Stimulated activated naive CD8-positive, alpha-beta T cell treated with anti-CD3 and anti-CD28 coated beads, Interleukin-15, amount 100 ng/mL, for 72 hours (primary cell): Measurements from ENCODE around the gene SCAP.

Experiments
- ATAC-seq: fragments of 150-1000 bp; cut with Tn5 transposase; 2 replicates; pipeline ENCODE4 v1.10.0; 2021; ENCODE audit warnings: mild to moderate bottlenecking, moderate library complexity
- DNase-seq, 2 donors: peaks; one replicate each; pipeline ENCODE4 v3.0.0; 2021 to 2022
- H3K27ac Mint-ChIP-seq, 2 donors: one replicate each; pipeline ENCODE4 v1.8.0; 2022; ENCODE audit warnings: mild to moderate bottlenecking in 2 of 2, mixed read lengths in 2 of 2, moderate library complexity in 2 of 2
- H3K27me3 Mint-ChIP-seq: one replicate; pipeline ENCODE4 v1.8.0; 2022; ENCODE audit warnings: mixed read lengths
- H3K4me1 Mint-ChIP-seq: one replicate; pipeline ENCODE4 v1.8.0; 2022; ENCODE audit warnings: mild to moderate bottlenecking, mixed read lengths
- H3K4me3 Mint-ChIP-seq, 2 donors: one replicate each; pipeline ENCODE4 v1.8.0; 2022; ENCODE audit warnings: mild to moderate bottlenecking in 2 of 2, mixed read lengths in 2 of 2, moderate library complexity in 1 of 2
- H3K9me3 Mint-ChIP-seq, 2 donors: one replicate each; pipeline ENCODE4 v1.8.0; 2022; ENCODE audit warnings: mixed read lengths in 2 of 2

The SCAP gene

GRCh38 chr3:47405820-47406761 lies 69.7 kb downstream of the SCAP start:
- Mint-ChIP-seq H3K4me1 (no peaks in the 10 kb centered on the region), H3K4me3 (no peak overlapping the region), H3K9me3 (no peaks in the 10 kb centered on the region), H3K27me3 (no peaks in the 10 kb centered on the region), H3K27ac (peak overlapping the region; percentile 73 to 83)
- DNase-seq (no peak), ATAC-seq (no peak)

- H3K4me3 Mint-ChIP-seq: no peak overlapping the region
- no peak for ATAC-seq
- no peaks in the 10 kb centered on the region for H3K4me1 Mint-ChIP-seq
- no peak for DNase-seq
- H3K27ac Mint-ChIP-seq: peak overlapping the region in 1 of 2 donors; percentile 84
- no peaks in the 10 kb centered on the region for H3K9me3 Mint-ChIP-seq
- H3K27me3 Mint-ChIP-seq: no peaks in the 10 kb centered on the region
Measured at GRCh38 chr3:47404955-47405790, 70.6 kb downstream of the SCAP start.

- peak overlapping the region in 1 of 2 donors; percentile 46 for H3K27ac Mint-ChIP-seq
- DNase-seq: no peak
- no peak overlapping the region for H3K4me3 Mint-ChIP-seq
Measured at GRCh38 chr3:47404431-47404876, 71.3 kb downstream of the SCAP start.

GRCh38 chr3:47399531-47400270 lies 76.0 kb downstream of the SCAP start:
- DNase-seq (no peak), ATAC-seq (no peak)
- H3K4me1 Mint-ChIP-seq: peaks cover 23% of the 10 kb centered on the region
- H3K27ac Mint-ChIP-seq: peak overlapping the region in 1 of 2 donors; percentile 55
- H3K4me3 Mint-ChIP-seq: no peak overlapping the region
- no peaks in the 10 kb centered on the region for H3K9me3 Mint-ChIP-seq
- H3K27me3 Mint-ChIP-seq: no peaks in the 10 kb centered on the region

More at GRCh38 chr3:47404431-47404876, 71.3 kb downstream of the SCAP start:
- Mint-ChIP-seq H3K4me1 (no peaks in the 10 kb centered on the region), H3K27me3 (no peaks in the 10 kb centered on the region), H3K9me3 (no peaks in the 10 kb centered on the region)
- ATAC-seq: no peak

- no peak for DNase-seq
- no peak overlapping the region for H3K4me3 Mint-ChIP-seq
- ATAC-seq: no peak
- H3K4me1 Mint-ChIP-seq: peaks cover 29% of the 10 kb centered on the region
- H3K27me3 Mint-ChIP-seq: no peaks in the 10 kb centered on the region
- H3K27ac Mint-ChIP-seq: no peak overlapping the region
- no peaks in the 10 kb centered on the region for H3K9me3 Mint-ChIP-seq
Measured at GRCh38 chr3:47399016-47399415, 76.7 kb downstream of the SCAP start.

- ATAC-seq (no peak), DNase-seq (no peak)
- Mint-ChIP-seq H3K9me3 (no peaks in the 10 kb centered on the region), H3K27ac (no peak overlapping the region), H3K4me1 (peaks cover 32% of the 10 kb centered on the region), H3K27me3 (no peaks in the 10 kb centered on the region), H3K4me3 (no peak overlapping the region)
Measured at GRCh38 chr3:47398228-47398627, 77.5 kb downstream of the SCAP start.

- H3K4me3 Mint-ChIP-seq: no peak overlapping the region
- H3K27ac Mint-ChIP-seq: no peak overlapping the region
- no peaks in the 10 kb centered on the region for H3K9me3 Mint-ChIP-seq
Measured at GRCh38 chr3:47394881-47395280, 80.9 kb downstream of the SCAP start.

GRCh38 chr3:47394140-47394870 lies 81.4 kb downstream of the SCAP start:
- no peak for DNase-seq
- no peak for ATAC-seq
- H3K27me3 Mint-ChIP-seq: no peaks in the 10 kb centered on the region
- peaks cover 38% of the 10 kb centered on the region for H3K4me1 Mint-ChIP-seq
- no peak overlapping the region for H3K27ac Mint-ChIP-seq
- H3K9me3 Mint-ChIP-seq: no peaks in the 10 kb centered on the region
- no peak overlapping the region for H3K4me3 Mint-ChIP-seq

More at GRCh38 chr3:47394881-47395280, 80.9 kb downstream of the SCAP start:
- H3K4me1 Mint-ChIP-seq: peaks cover 38% of the 10 kb centered on the region
- DNase-seq (no peak), ATAC-seq (no peak)
- no peaks in the 10 kb centered on the region for H3K27me3 Mint-ChIP-seq

- Mint-ChIP-seq H3K4me1 (peaks cover 38% of the 10 kb centered on the region), H3K27me3 (no peaks in the 10 kb centered on the region), H3K4me3 (no peak overlapping the region), H3K9me3 (no peaks in the 10 kb centered on the region), H3K27ac (no peak overlapping the region)
- DNase-seq: no peak
- ATAC-seq: no peak
Measured at GRCh38 chr3:47392933-47393332, 82.8 kb downstream of the SCAP start.

GRCh38 chr3:47385796-47386195 lies 89.9 kb downstream of the SCAP start:
- Mint-ChIP-seq H3K9me3 (no peaks in the 10 kb centered on the region), H3K4me3 (no peak overlapping the region), H3K27me3 (no peaks in the 10 kb centered on the region), H3K27ac (peak overlapping the region in 1 of 2 donors; percentile 47), H3K4me1 (peaks cover 54% of the 10 kb centered on the region)
- DNase-seq (no peak), ATAC-seq (no peak)

- peaks cover 60% of the 10 kb centered on the region for H3K4me1 Mint-ChIP-seq
- H3K27me3 Mint-ChIP-seq: no peaks in the 10 kb centered on the region
- H3K27ac Mint-ChIP-seq: no peak overlapping the region
Measured at GRCh38 chr3:47385007-47385406, 90.7 kb downstream of the SCAP start.

GRCh38 chr3:47384425-47384824 lies 91.3 kb downstream of the SCAP start:
- DNase-seq (no peak), ATAC-seq (no peak)
- H3K4me1 Mint-ChIP-seq: peaks cover 65% of the 10 kb centered on the region
- peak overlapping the region in 1 of 2 donors; percentile 76 for H3K27ac Mint-ChIP-seq
- no peak overlapping the region for H3K4me3 Mint-ChIP-seq
- H3K9me3 Mint-ChIP-seq: no peaks in the 10 kb centered on the region
- no peaks in the 10 kb centered on the region for H3K27me3 Mint-ChIP-seq

More at GRCh38 chr3:47385007-47385406, 90.7 kb downstream of the SCAP start:
- Mint-ChIP-seq H3K9me3 (no peaks in the 10 kb centered on the region), H3K4me3 (no peak overlapping the region)
- DNase-seq (no peak), ATAC-seq (no peak)

- no peaks in the 10 kb centered on the region for H3K9me3 Mint-ChIP-seq
- H3K27ac Mint-ChIP-seq: peak overlapping the region; percentile 95 to 100
- peaks cover 65% of the 10 kb centered on the region for H3K4me1 Mint-ChIP-seq
- DNase-seq (peak; percentile 78 to 82), ATAC-seq (peak; percentile 75)
- H3K4me3 Mint-ChIP-seq: peak overlapping the region; percentile 100
- no peaks in the 10 kb centered on the region for H3K27me3 Mint-ChIP-seq
Measured at GRCh38 chr3:47381317-47382157, 94.2 kb downstream of the SCAP start.
